Sigmoid colon (tissue), 7 donors: ENCODE data around the gene KRTAP19-8. TPM values are rescaled to one million over a fixed set of nuclear protein-coding genes. Genes with fewer than 3 reads are reported as not detected.

ENCODE experiments used
- DNase-seq: peaks from one replicate; pipeline ENCODE4 v3.0.0-alpha.2; 2019
- H3K27ac ChIP-seq, 4 donors: fragments of 200-600 bp; sonication (generic); one replicate each; pipeline ENCODE4 v1.5.1; 2016 to 2019; ENCODE audit warnings: mild to moderate bottlenecking in 1 of 4
- H3K27me3 ChIP-seq, 3 donors: fragments of 200-600 bp; sonication (generic); one replicate each; pipeline ENCODE4 v1.5.1; 2019; ENCODE audit warnings: mild to moderate bottlenecking in 1 of 3
- H3K36me3 ChIP-seq, 4 donors: fragments of 200-600 bp; sonication (generic); one replicate each; pipeline ENCODE4 v1.5.1; 2016 to 2019
- H3K4me1 ChIP-seq, 4 donors: fragments of 200-600 bp; sonication (generic); one replicate each; pipeline ENCODE4 v1.5.1; 2017 to 2019
- H3K4me3 ChIP-seq, 4 donors: fragments of 200-600 bp; sonication (generic); one replicate each; pipeline ENCODE4 v1.5.1; 2017 to 2019; ENCODE audit warnings: mild to moderate bottlenecking in 2 of 4, moderate library complexity in 1 of 4
- H3K9me3 ChIP-seq, 4 donors: fragments of 200-600 bp in 3 of 4; sonication (generic) in 3 of 4; one replicate each; pipeline versions ENCODE4 v1.5.1 to v1.6.1; 2013 to 2019
- EP300 ChIP-seq, 4 donors: sonication (generic); formaldehyde crosslinking; IDR thresholded peaks; one replicate each; pipeline ENCODE4 v1.6.1; 2017; ENCODE audit warnings: antibody characterized with exemption in 4 of 4
- POLR2A ChIP-seq, 2 donors: fragments of 450-650 bp; IDR thresholded peaks; one replicate each; pipeline ENCODE4 v1.6.1; 2016; ENCODE audit warnings: antibody characterized with exemption in 2 of 2, mild to moderate bottlenecking in 2 of 2, moderate library complexity in 2 of 2
- POLR2AphosphoS5 ChIP-seq, 4 donors: sonication (generic); formaldehyde crosslinking; IDR thresholded peaks; one replicate each; pipeline ENCODE4 v1.6.1; 2017; ENCODE audit warnings: antibody characterized with exemption in 4 of 4
- WGBS, 2 donors: extraction: QIAGEN DNeasy Blood & Tissue Kit; methylation state at CpG; one replicate each; pipeline ENCODE4 v1.1.7; 2013; 5-methylcytosine and 5-hydroxymethylcytosine counted together
- intact Hi-C: fragments of 100-400 bp; cut with DNase I; formaldehyde crosslinking; loops from one replicate; pipeline ENCODE4 v1.15.1; 2023
- polyA plus RNA-seq, 3 donors: library from polyadenylated mRNA; stranded (reverse); fragments of 200-250 nt; gene quantifications; one replicate each; pipeline ENCODE4 v1.2.3, GENCODE V29; 2013
- total RNA-seq, 4 donors: library from RNA; depleted of rRNA; stranded (reverse); fragments of >200 nt; gene quantifications; one replicate each; pipeline ENCODE4 v1.1.0, GENCODE V29; 2016
- TF ChIP-seq, protein P1 (sequence below), 4 experiments: fragments of 450-650 bp in 3 of 4; fragments of 200-600 bp in 1 of 4; IDR thresholded peaks; one replicate each; pipeline ENCODE4 v1.5.1; 2016 to 2019; ENCODE audit warnings: antibody characterized with exemption in 4 of 4, mild to moderate bottlenecking in 3 of 4, moderate library complexity in 2 of 4
- donor health status: healthy with polysubstance abuse.
- donor health status: Bipolar disorder and iron deficiency.
- donor health status: healthy.

Gene KRTAP19-8, protein sequence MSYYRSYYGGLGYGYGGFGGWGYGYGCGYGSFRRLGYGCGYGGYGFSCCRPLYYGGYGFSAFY
- not detected for total RNA-seq
- not detected for polyA plus RNA-seq

DNA sequence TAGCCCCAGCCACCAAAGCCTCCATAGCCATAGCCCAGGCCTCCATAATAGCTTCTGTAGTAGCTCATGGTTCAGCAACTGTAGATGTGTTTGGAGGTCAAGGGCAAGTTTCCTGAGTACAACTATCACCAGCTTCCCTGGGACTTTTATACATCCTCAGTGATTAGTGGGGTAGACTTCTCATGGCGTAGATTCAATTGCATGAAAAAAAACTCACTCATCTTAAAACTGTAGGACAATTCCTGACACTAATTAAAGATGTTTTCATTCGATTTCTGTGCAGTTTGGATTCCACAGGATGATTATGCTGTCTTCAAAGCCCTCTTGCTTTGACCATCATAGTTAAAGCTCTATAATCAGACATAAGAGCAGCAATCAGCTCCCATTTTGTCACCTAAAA, at the start of gene KRTAP19-8:
Gene KRTAP19-8 (minus strand): TSS at position 101 of the 400 bp plus-strand sequence. CDS start 33 bp downstream, at position 68.
- no peak for DNase-seq
- TF ChIP-seq, protein P1, sequence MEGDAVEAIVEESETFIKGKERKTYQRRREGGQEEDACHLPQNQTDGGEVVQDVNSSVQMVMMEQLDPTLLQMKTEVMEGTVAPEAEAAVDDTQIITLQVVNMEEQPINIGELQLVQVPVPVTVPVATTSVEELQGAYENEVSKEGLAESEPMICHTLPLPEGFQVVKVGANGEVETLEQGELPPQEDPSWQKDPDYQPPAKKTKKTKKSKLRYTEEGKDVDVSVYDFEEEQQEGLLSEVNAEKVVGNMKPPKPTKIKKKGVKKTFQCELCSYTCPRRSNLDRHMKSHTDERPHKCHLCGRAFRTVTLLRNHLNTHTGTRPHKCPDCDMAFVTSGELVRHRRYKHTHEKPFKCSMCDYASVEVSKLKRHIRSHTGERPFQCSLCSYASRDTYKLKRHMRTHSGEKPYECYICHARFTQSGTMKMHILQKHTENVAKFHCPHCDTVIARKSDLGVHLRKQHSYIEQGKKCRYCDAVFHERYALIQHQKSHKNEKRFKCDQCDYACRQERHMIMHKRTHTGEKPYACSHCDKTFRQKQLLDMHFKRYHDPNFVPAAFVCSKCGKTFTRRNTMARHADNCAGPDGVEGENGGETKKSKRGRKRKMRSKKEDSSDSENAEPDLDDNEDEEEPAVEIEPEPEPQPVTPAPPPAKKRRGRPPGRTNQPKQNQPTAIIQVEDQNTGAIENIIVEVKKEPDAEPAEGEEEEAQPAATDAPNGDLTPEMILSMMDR (IDR thresholded peaks at IDR 0.05), result no peak
- no peak for TF ChIP-seq POLR2AphosphoS5 (IDR thresholded peaks at IDR 0.05)
- H3K4me1 ChIP-seq, result no peaks in the 10 kb centered on the region
- H3K4me3 ChIP-seq, result no peak within 1 kb of the TSS
- H3K27ac ChIP-seq, result no peak within 1 kb of the TSS
- H3K27me3 ChIP-seq, result no peaks in the 10 kb centered on the region
- H3K36me3 ChIP-seq, result no peaks in the 10 kb centered on the region
- 29 to 66% methylated on average over 2 of the region's 2 CpGs for WGBS, 2 donors
- intact Hi-C loops, result no loop called here
- H3K9me3 ChIP-seq, result no peaks in the 10 kb centered on the region

DNA sequence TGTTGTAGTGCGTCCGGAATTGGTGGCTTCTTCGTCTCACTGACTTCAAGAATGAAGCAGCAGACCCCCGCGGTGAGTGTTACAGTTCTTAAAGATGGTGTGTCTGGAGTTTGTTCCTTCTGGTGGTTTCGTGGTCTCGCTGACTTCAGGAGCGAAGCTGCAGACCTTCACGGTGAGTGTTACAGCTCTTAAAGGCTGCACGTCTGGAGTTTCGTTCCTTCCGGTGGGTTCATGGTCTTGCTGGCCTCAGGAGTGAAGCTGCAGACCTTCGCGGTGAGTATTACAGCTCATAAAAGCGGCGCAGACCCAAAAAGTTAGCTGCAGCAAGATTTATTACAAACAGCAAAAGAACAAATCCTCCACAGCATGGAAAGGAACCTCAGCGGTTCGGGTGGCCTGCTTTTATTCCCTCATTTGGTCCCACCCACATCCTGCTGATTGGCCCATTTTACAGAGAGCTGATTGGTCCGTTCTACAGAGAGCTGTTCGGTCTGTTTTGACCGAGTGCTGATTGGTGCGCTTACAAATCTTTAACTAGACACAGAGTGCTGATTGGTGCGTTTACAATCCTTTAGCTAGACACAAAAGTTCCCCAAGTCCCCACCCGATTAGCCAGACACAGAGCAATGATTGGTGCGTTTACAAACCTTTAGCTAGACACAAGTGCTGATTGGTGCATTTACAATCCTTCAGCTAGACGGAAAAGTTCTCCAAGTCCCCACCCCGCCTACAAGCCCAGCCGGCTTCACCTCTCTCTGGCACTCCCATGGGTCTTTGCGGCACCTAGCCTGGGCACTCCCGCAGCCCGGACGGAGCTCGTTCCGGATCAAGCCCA, 49.6 kb upstream of the KRTAP19-8 start:
- H3K27ac ChIP-seq, result no peak overlapping the region
- H3K36me3 ChIP-seq, result no peaks in the 10 kb centered on the region
- WGBS, 2 donors, result 70 to 80% methylated on average over 34 of the region's 34 CpGs
- no peak overlapping the region for H3K4me3 ChIP-seq
- no peaks in the 10 kb centered on the region for H3K9me3 ChIP-seq
- TF ChIP-seq EP300 (IDR thresholded peaks at IDR 0.05), result no peak
- TF ChIP-seq, protein P1 (IDR thresholded peaks at IDR 0.05), result no peak
- intact Hi-C loops, result loop anchor here (5.0 kb wide), 2 partner anchors 746 to 1046 kb away; no protein-coding TSS in a partner anchor
- no peaks in the 10 kb centered on the region for H3K4me1 ChIP-seq
- no peaks in the 10 kb centered on the region for H3K27me3 ChIP-seq
- no peak for DNase-seq

DNA sequence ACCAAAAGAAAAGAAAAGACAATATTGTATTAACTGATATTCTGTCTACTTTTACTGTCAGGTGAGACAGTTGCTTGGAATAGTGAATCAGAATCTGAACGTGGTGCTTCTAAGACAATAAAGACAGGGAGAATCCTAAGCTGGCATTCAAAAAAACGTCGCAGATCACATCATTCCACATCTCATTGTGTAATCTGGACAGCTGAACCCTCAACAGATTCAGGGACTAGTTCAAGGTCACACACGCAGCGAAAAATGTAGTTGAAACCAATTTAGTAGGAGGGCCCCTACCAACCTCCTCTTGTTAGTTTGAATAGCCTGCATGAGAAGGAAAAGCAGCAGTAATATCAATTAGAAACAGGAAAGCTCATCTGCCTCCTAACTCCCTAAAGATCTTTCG, 46.4 kb upstream of the KRTAP19-8 start:
- H3K9me3 ChIP-seq, result no peaks in the 10 kb centered on the region
- H3K4me1 ChIP-seq, result no peaks in the 10 kb centered on the region
- H3K4me3 ChIP-seq, result no peak overlapping the region
- H3K36me3 ChIP-seq, result no peaks in the 10 kb centered on the region
- no peak for TF ChIP-seq POLR2A (IDR thresholded peaks at IDR 0.05)
- no peak for TF ChIP-seq POLR2AphosphoS5 (IDR thresholded peaks at IDR 0.05)
- TF ChIP-seq EP300 (IDR thresholded peaks at IDR 0.05), result no peak
- TF ChIP-seq, protein P1 (IDR thresholded peaks at IDR 0.05), result no peak
- no peak overlapping the region for H3K27ac ChIP-seq
- no peak for DNase-seq
- intact Hi-C loops, result loop anchor here (5.0 kb wide), 2 partner anchors 742 to 1042 kb away; no protein-coding TSS in a partner anchor
- no peaks in the 10 kb centered on the region for H3K27me3 ChIP-seq
- WGBS, 2 donors, result 42 to 72% methylated on average over 6 of the region's 6 CpGs

DNA sequence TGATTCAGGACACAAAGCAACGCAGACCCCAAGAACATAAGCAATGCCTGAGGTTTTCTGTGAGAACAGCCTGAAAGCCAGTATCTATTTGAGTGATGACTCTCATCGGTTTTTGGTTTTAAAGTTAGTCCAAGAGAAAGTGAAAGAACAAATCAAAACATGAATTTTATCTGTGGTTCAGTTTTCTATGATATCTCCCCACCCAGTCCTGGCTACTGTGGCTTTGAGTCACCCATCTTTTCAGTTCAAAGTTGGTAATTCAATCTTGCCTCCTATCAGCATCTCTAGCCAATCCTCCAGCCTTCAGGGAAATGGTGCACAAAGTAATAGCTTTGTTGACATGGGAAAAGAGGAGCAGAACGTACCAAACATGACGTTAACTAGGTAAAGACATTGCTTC, 40.5 kb upstream of the KRTAP19-8 start:
- DNase-seq, result no peak
- H3K36me3 ChIP-seq, result no peaks in the 10 kb centered on the region
- 48 to 65% methylated on average over 4 of the region's 4 CpGs for WGBS, 2 donors
- H3K9me3 ChIP-seq, result no peaks in the 10 kb centered on the region
- no peaks in the 10 kb centered on the region for H3K4me1 ChIP-seq
- no peak for TF ChIP-seq POLR2A (IDR thresholded peaks at IDR 0.05)
- TF ChIP-seq, protein P1 (IDR thresholded peaks at IDR 0.05), result no peak
- TF ChIP-seq POLR2AphosphoS5 (IDR thresholded peaks at IDR 0.05), result no peak
- no peak for TF ChIP-seq EP300 (IDR thresholded peaks at IDR 0.05)
- no peaks in the 10 kb centered on the region for H3K27me3 ChIP-seq
- intact Hi-C loops, result no loop called here
- no peak overlapping the region for H3K27ac ChIP-seq
- H3K4me3 ChIP-seq, result no peak overlapping the region
